GDM1 (cell line): ENCODE data around the gene C15orf61.

ENCODE experiments used
- DNase-seq: peaks from one replicate; lab custom pipeline; 2025; lab: John Stamatoyannopoulos, UW

C15orf61 gene

DNA sequence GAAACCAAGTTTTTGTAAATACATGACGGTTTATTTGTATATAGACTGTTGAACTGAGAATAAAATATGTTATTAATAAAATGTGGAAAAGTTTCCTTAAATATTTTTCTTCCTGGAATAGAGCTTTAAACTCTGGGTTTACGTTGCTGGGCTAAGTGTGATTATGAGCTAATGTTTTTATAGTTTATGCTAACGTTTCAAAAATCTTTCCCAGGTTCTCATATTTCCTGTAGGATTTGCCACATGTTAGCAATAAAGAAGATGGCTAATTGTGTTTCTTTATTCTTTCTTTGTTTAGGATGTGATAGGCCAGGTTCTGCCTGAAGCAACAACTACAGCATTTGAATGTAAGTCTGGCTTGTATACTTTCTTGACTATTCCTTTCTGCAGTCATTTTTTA is 28.8 kb downstream of the C15orf61 start:
- no peak for DNase-seq

DNA sequence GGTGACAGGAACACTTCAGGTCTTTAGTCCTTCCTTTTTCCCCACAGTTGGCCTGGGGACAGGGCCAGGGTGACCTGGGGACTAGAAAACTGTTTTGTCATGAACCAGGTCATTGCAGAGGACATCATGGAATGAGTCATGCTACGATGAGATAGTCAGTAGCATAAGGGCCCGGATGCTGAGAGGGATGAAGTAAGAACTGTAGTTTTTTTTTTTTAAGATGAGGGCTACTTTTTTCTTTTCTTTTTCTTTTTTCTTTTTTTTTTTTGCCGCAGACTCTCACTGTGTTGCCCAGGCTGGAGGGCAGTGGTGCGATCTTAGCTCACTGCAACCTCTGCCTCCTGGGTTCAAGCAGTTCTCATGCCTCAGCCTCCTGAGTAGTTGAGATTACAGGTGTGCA is 29.6 kb downstream of the C15orf61 start:
- no peak for DNase-seq

GRCh38 chr15:67551207-67551743 is 30.3 kb downstream of the C15orf61 start:
- DNase-seq = no peak

GRCh38 chr15:67554580-67554979 is 33.6 kb downstream of the C15orf61 start:
- DNase-seq = no peak

GRCh38 chr15:67556976-67557570 is 36.1 kb downstream of the C15orf61 start:
- DNase-seq = no peak

GRCh38 chr15:67558502-67558901 is 37.6 kb downstream of the C15orf61 start:
- DNase-seq = no peak

DNA sequence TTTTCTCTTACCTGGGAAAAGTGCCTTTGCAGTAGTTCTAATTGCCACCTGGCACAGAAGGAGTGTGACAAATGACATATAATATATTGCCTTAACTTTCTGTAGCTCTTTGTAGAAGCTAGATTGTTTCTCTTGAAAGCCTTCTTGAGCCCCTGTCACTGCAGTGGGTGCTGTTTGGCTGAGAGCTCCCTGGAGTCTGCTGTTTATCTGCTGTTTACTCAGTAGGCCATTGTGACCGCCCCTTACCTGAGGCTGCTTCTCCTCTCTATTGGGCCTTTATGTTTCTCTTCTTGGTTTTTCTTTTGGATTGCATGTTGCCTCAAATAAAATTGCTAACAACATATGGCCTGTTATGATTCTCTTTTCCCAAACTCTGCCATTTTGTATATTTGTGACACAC is 38.2 kb downstream of the C15orf61 start:
- DNase-seq = no peak

DNA sequence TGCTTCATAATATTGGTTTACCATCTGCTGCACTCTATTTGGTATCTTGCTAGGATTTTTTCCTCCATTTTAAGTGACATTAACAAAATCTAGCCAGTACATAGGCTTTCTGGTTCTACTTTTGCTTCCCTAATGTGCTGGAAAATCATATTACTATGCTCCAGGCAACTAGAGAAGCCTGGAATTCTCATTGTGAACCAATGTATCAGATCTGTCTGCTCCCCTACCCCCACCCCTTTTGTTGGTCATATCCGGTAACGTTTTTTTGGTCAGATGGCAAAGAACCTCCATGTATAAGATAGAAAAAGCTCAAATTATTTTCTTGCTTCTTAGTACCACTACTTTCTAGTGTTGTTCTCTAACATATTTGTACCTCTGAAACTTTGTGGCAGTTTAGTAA is 38.6 kb downstream of the C15orf61 start:
- DNase-seq = no peak

DNA sequence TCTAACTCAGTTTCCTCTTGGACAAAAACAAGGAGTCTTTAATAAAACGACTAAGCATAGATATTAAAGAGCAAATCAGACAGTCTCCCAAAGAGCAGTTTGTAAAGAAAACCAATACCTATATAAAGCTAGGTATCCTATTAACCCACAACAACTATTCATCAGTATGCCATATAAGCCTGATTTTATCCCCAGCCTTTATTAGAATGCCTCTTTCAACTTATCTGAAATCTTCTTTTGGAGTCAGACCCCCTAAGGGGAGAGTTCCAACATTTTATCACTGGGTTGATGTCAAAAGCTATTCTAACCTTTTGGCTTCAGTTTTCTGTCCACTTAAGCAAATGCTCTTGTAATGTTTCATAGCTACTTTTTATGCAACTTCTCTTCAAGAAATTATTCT is 39.4 kb downstream of the C15orf61 start:
- no peak for DNase-seq

DNA sequence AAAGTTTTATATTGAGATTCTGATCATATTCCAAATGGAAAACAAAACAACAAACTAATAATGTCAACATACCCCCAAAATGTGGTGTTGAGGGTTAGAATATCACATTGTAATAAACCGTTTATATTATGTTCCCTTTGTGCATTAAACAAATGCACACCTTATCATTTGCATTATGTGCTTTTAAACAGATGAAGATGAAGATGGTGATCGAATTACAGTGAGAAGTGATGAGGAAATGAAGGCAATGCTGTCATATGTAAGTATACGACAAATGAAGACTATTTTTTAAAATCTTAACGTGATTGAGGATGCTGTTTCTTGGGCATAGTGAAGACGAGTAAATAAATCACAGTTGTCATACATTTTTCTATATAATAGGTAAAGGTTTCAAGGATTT is 42.2 kb downstream of the C15orf61 start:
- DNase-seq = no peak

DNA sequence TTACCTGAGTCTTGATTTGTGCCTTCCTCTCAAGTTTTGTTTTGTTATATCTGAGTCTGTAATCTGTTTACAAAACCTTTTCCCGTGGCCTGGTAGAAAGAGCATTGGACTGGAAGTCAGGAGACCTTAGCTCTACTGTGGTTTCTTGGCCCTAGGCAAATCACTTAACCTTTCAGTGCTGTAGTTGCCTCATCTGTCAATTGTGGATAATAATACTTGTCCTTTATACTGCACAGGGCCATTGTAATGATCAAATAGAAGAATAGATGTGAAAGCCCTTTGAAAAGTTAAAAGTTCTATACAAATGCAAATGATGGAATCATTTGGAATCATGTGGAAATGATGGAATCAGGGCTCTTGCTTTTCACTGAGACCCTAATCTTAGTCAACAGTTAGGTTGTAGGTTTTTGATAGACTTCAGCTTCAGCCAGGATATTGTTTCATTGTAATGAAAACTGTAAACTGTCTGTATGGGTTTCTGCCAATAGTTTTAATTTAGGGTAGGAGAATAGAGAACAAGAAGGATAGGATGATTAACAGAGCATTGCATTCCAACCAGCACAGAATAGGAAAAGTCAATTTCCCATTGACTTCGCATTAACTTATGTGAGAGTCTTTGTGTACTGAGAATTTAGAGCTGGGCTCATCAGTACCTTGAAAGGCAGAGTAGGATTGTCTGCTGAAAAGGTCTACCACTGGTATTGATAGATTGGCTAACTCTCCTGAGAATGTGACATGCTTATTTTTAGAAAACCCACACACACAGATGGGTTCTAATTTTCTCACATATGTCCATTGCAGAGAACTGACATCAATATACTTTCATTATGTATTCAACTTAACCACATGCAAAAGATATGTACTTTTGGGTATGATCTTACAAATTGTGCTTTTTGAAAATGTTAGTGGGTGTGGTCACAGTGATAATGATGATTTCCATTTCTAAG is 43.4 kb downstream of the C15orf61 start:
- no peak for DNase-seq

DNA sequence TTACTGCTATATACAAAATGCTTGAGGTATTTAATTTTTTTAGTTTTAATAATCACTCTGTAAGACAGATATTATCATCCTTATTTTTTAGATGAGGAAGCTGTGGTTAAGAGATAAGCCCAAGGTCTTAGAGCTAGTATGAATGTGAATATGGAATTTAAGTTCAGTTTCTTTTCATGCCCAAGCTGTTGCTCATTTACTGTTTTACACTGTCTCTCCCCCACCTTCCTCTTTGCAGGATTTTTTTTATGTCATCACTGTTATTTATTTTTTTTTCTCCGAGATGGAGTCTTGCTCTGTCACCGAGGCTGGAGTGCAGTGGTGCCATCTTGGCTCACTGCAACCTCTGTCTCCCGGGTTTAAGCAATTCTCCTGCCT is 44.0 kb downstream of the C15orf61 start:
- no peak for DNase-seq

GRCh38 chr15:67569668-67570067 is 48.7 kb downstream of the C15orf61 start:
- no peak for DNase-seq

- DNase-seq = no peak
Measured at GRCh38 chr15:67570875-67571647, 50.1 kb downstream of the C15orf61 start.

GRCh38 chr15:67571648-67572415 is 50.9 kb downstream of the C15orf61 start:
- no peak for DNase-seq

- DNase-seq = no peak
Measured at GRCh38 chr15:67573194-67573593, 52.3 kb downstream of the C15orf61 start.

- DNase-seq = no peak
Measured at GRCh38 chr15:67575039-67575502, 54.1 kb downstream of the C15orf61 start.

DNA sequence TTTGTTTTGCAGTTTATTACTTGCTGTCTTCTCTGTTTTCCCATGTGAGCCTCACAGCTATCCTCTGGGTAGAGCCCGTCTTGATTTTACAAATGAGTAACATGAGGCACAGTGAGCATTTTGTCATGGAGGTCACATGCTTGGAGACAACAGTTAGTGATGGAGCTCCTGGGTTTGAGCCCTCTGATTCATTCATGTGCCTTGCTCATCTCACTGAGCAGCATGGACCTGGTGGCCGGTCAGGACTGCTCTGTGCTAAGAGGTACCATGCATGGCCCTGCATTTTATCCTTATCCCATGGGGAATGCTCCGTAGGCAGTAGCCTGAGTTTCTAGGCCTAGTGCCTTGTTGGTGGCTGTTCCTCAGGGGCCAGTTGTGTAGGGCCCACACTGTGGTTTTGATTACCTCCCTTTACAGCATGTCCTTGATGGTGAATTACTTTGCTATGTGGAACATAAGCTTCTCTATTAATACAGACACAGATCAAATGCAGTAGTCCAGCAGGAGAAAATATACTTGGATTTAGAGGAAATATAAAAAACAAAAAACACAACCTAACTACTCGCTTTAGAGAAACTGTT is 57.2 kb downstream of the C15orf61 start:
- DNase-seq = no peak

- no peak for DNase-seq
Measured at GRCh38 chr15:67579164-67579563, 58.2 kb downstream of the C15orf61 start.
